Pancreas (tissue), 10 donors: ENCODE data around the gene SETD6. TPM values are rescaled to one million over a fixed set of nuclear protein-coding genes. Genes with fewer than 3 reads are reported as not detected.

Source experiments
- ATAC-seq, 4 donors: fragments of 200-7000 bp; cut with Tn5 transposase; one replicate each; pipeline versions ENCODE4 v1.8.0 to v1.9.1; 2020; ENCODE audit warnings: mild to moderate bottlenecking in 4 of 4, moderate library complexity in 4 of 4
- DNase-seq, 6 donors: peaks; one replicate each; pipeline ENCODE4 v3.0.0-alpha.2; 2020
- FAIRE-seq: peaks from 2 replicates; lab custom pipeline; 2012; peaks lifted over from hg19 to GRCh38; lab: Jason Lieb, UNC
- H3K27ac ChIP-seq, 4 donors: fragments of 200-600 bp; sonication (generic); 1 replicate in 3 of 4; 2 replicates in 1 of 4; pipeline versions ENCODE4 v1.5.0 to v1.8.0; 2020
- H3K27me3 ChIP-seq, 4 donors: fragments of 200-600 bp; one replicate each; pipeline ENCODE4 v1.8.0; 2021
- H3K36me3 ChIP-seq, 3 donors: fragments of 200-600 bp; sonication (generic) in 1 of 3; one replicate each; pipeline versions ENCODE4 v1.5.0 to v1.8.0; 2020 to 2021
- H3K4me1 ChIP-seq, 3 donors: fragments of 200-600 bp; one replicate each; pipeline ENCODE4 v1.8.0; 2021
- H3K4me3 ChIP-seq, 4 donors: fragments of 200-600 bp; sonication (generic) in 2 of 4; one replicate each; pipeline versions ENCODE4 v1.5.0 to v1.8.0; 2020 to 2021
- H3K9me3 ChIP-seq, 4 donors: fragments of 200-600 bp; one replicate each; pipeline ENCODE4 v1.8.0; 2021
- WGBS, 2 donors: extraction: QIAGEN DNeasy Blood & Tissue Kit; methylation state at CpG; one replicate each; pipeline ENCODE4 v1.1.7; 2013; 5-methylcytosine and 5-hydroxymethylcytosine counted together
- intact Hi-C, 3 donors: fragments of 100-400 bp; cut with DNase I; formaldehyde crosslinking; loops; one replicate each; pipeline versions ENCODE4 v1.11.1 to v1.14.2; 2022
- polyA plus RNA-seq, 2 donors: library from polyadenylated mRNA; stranded (reverse); fragments of 200-250 nt; gene quantifications; one replicate each; pipeline ENCODE4 v1.2.3, GENCODE V29; 2013
- total RNA-seq, 6 donors: library from RNA; stranded (reverse); fragmentation: NEBNext Ultra II Directional in 4 of 6; extraction: Animal tissue kit (Norgen Biotek cat#: 25700) in 4 of 6; gene quantifications; one replicate each; pipeline versions ENCODE4 v1.2.1 to v1.2.4, GENCODE V29; 2021 to 2023
- TF ChIP-seq, protein P1 (sequence below), 4 donors: fragments of 200-600 bp; sonication (generic) in 3 of 4; IDR thresholded peaks; one replicate each; pipeline versions ENCODE4 v1.5.0 to v1.8.0; 2021; ENCODE audit warnings: antibody characterized with exemption in 4 of 4
- donor health status: healthy with polysubstance abuse.
- donor health status: DM: no; HTN: no; CAD: no; lungs with moderate emphysema.
- donor health status: DM: no; HTN: no; CAD: no.
- donor health status: control.
- donor health status: control.
- donor health status: Bipolar disorder and iron deficiency.
- donor health status: DM: yes; HTN: yes; CAD: no.
- donor health status: DM: no; HTN: no; CAD: no.
- donor health status: DM: no; HTN: no; CAD: no.
- donor health status: DM: yes; HTN: yes; CAD: no.

The SETD6 gene
- total and polyA plus RNA-seq, 8 donors = 13.8 to 38.2 (median 21.1) TPM

DNA sequence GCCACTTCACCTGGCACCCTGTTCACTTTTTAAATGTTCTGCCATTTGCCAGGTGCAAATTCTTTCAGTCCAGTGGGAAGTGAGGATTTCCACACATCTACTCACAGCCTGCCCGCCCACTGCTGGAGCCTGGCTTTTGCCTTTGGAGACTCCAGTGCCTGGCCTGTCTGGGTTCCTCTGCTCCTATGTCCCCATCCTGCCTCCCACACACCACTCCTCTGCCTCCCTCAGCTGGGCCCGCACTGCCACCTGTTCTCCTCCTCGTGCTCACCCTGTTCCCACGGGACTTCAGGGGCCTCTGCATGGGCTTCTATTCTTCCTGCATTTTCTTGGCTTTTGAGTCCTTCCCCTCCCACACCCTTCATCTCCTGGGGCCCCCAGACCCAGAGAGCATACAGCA is 23.3 kb upstream of the SETD6 start:
- H3K27me3 ChIP-seq = no peaks in the 10 kb centered on the region
- TF ChIP-seq, protein P1, sequence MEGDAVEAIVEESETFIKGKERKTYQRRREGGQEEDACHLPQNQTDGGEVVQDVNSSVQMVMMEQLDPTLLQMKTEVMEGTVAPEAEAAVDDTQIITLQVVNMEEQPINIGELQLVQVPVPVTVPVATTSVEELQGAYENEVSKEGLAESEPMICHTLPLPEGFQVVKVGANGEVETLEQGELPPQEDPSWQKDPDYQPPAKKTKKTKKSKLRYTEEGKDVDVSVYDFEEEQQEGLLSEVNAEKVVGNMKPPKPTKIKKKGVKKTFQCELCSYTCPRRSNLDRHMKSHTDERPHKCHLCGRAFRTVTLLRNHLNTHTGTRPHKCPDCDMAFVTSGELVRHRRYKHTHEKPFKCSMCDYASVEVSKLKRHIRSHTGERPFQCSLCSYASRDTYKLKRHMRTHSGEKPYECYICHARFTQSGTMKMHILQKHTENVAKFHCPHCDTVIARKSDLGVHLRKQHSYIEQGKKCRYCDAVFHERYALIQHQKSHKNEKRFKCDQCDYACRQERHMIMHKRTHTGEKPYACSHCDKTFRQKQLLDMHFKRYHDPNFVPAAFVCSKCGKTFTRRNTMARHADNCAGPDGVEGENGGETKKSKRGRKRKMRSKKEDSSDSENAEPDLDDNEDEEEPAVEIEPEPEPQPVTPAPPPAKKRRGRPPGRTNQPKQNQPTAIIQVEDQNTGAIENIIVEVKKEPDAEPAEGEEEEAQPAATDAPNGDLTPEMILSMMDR (IDR thresholded peaks at IDR 0.05) = no peak
- no peaks in the 10 kb centered on the region for H3K36me3 ChIP-seq
- H3K4me3 ChIP-seq = no peak overlapping the region
- DNase-seq = no peak
- no peaks in the 10 kb centered on the region for H3K9me3 ChIP-seq
- intact Hi-C loops = no loop called here
- no peak for FAIRE-seq
- 59 to 69% methylated on average over 4 of the region's 4 CpGs for WGBS, 2 donors
- ATAC-seq = no peak
- no peak overlapping the region for H3K27ac ChIP-seq
- no peaks in the 10 kb centered on the region for H3K4me1 ChIP-seq

DNA sequence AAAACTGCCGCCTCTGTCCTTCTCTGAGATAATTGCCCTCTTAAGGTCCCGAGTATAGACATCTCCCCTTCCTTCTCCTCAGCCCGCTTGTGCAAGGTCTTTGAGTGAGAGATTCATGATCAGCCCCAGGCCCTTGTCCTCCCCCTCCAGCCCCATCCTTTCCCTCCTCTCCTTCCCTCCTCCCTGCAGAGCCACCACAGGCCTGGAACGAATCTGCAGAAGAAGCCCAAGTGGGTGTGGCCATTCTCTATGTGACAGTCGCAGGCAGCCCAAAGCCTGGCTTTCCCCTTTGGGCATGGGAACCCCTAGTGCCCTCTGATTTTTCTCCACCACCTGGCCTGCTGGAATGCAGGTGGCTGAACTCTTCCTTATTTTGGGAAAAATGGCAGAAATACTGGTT is 22.6 kb upstream of the SETD6 start:
- Histone ChIP-seq H3K36me3 (no peaks in the 10 kb centered on the region), H3K4me1 (no peaks in the 10 kb centered on the region), H3K27me3 (no peaks in the 10 kb centered on the region), H3K9me3 (no peaks in the 10 kb centered on the region), H3K27ac (no peak overlapping the region), H3K4me3 (no peak overlapping the region)
- intact Hi-C loops = no loop called here
- 49 to 52% methylated on average over 5 of the region's 5 CpGs for WGBS, 2 donors
- FAIRE-seq (no peak), ATAC-seq (no peak), DNase-seq (no peak)
- TF ChIP-seq, protein P1 (IDR thresholded peaks at IDR 0.05) = no peak

DNA sequence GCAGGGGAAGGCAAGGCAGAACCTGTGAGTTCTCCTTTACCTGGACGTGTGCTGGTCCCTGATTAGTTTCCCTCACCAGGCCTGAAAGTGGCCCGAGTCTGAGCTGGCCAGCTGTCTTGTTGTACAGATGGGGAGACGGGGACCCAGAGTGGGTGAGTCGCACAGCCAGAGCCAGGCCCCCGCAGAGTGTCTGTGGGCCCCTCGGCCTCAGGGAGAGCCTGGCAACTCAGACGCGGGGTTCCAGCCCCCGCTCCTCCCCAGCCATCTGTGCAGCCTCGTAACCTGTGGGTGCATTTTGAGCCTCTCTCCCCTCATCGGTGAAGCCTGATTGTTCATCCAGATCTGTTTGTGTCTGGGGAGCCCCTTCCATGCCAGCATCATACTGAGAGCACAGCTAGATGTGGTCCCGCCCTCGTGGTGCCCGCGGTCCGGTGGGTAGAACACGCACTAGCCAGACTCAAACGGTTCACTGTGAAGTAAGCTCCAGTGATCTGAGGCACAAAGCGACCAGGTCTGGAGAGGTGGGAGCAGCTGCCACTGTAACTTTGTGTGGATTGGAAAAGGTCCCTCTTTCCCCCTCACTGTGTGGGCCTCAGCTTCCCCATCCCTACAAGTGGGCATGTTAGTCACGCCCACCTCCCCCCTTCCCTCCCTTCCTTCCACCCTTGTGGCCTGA is 21.4 kb upstream of the SETD6 start:
- DNase-seq (peak in 1 of 6 donors; percentile 46), FAIRE-seq (no peak), ATAC-seq (peak in 1 of 4 donors; percentile 9)
- Histone ChIP-seq H3K9me3 (no peaks in the 10 kb centered on the region), H3K27me3 (no peaks in the 10 kb centered on the region), H3K27ac (no peak overlapping the region), H3K4me3 (no peak overlapping the region), H3K4me1 (no peaks in the 10 kb centered on the region), H3K36me3 (no peaks in the 10 kb centered on the region)
- TF ChIP-seq, protein P1 (IDR thresholded peaks at IDR 0.05) = no peak
- intact Hi-C loops = no loop called here
- 64 to 66% methylated on average over 20 of the region's 20 CpGs for WGBS, 2 donors

DNA sequence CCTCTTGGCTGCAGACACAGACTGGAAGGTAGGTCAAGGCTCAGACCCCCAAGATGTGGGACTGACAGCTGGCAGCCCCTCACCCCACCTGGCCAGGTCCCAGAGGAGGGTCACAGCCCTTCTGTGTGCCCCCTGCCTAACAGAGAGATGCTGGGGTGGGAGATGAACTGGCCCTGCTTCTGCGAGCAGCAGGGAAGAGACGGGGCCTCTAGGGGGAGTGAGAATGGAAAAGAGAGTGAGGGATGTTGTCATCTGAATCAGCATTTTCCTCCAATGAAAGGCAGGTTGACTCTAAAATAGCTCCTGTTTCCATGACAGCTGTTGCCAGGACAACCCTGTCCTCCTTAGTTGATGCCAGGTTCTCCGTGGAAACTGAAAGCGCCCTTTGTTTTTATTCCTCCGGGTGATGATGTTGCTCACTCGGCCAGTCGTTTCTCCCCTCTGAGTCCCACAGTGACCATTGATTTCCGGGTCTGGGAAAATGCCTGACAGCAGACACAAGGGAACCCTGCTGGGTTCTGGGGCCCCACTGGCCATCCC is 20.3 kb upstream of the SETD6 start:
- peak overlapping the region in 2 of 4 donors; percentile 15 to 52 for H3K27ac ChIP-seq
- no peaks in the 10 kb centered on the region for H3K36me3 ChIP-seq
- no peaks in the 10 kb centered on the region for H3K4me1 ChIP-seq
- H3K4me3 ChIP-seq = no peak overlapping the region
- intact Hi-C loops = no loop called here
- 7 to 17% methylated on average over 8 of the region's 8 CpGs for WGBS, 2 donors
- DNase-seq (peak in 5 of 6 donors; percentile 63 to 75 (median 67)), ATAC-seq (peak; percentile 48 to 81 (median 68)), FAIRE-seq (no peak)
- H3K9me3 ChIP-seq = no peaks in the 10 kb centered on the region
- TF ChIP-seq, protein P1 (IDR thresholded peaks at IDR 0.05) = peak in 1 of 4 donors; percentile 8
- no peaks in the 10 kb centered on the region for H3K27me3 ChIP-seq
